ENCODE results near the gene UBE2G1. TPM values are rescaled to one million over a fixed set of nuclear protein-coding genes. Genes with fewer than 3 reads are reported as not detected.

UBE2G1 gene
- total RNA-seq, 1 donor from 2014 or later: 80.0 TPM

DNA sequence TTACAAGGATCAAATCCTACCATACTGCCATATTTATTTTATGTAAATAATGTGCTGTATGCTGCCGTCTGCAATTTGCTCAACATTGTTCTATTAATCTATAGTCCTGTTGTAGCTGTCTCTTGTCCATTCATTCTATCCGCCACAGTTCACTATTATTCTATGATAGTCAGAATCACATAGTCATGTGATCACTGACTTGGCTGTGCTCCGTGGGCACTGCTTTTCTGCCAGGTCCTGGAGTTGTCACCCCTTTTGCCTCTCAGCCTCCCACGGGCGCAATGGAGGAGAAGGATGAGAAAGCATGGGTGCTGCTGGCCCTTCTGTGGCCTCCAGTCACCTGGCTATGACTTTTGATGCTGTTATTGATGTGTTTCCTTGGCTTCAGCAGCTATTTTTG lies 65.4 kb downstream of the UBE2G1 start:
- peaks cover 3% of the 10 kb centered on the region for H3K36me3 Mint-ChIP-seq (ENCODE audit: low read depth)
- H3K4me3 Mint-ChIP-seq (ENCODE audit: unreplicated experiment): no peak overlapping the region
- no peak overlapping the region for H3K27ac Mint-ChIP-seq (ENCODE audit: unreplicated experiment)

DNA sequence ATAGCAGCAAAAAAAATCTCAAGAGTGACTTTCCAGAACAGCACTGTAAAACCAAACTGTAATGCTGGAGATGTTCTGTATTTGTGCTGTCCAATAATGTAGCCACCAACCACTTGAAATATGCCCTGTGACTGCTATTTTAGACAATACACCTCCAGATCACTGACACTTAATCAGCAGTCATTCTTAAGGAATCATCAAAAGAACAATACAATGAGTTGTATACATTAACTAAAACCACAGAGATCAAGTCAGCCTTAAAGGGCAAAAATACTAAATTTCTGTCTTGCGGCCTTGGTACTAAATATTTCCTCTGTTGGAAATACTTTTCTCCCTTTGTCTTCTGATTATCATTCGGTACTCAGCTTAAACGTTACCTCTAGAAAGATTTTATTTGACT lies 69.1 kb downstream of the UBE2G1 start:
- H3K27me3 Mint-ChIP-seq (ENCODE audit: low read depth): no peaks in the 10 kb centered on the region
- peak overlapping the region; percentile 2 for H3K27ac Mint-ChIP-seq (ENCODE audit: unreplicated experiment)
- TF ChIP-seq, protein P1, sequence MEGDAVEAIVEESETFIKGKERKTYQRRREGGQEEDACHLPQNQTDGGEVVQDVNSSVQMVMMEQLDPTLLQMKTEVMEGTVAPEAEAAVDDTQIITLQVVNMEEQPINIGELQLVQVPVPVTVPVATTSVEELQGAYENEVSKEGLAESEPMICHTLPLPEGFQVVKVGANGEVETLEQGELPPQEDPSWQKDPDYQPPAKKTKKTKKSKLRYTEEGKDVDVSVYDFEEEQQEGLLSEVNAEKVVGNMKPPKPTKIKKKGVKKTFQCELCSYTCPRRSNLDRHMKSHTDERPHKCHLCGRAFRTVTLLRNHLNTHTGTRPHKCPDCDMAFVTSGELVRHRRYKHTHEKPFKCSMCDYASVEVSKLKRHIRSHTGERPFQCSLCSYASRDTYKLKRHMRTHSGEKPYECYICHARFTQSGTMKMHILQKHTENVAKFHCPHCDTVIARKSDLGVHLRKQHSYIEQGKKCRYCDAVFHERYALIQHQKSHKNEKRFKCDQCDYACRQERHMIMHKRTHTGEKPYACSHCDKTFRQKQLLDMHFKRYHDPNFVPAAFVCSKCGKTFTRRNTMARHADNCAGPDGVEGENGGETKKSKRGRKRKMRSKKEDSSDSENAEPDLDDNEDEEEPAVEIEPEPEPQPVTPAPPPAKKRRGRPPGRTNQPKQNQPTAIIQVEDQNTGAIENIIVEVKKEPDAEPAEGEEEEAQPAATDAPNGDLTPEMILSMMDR (IDR thresholded peaks at IDR 0.05): no peak
- peaks cover 2% of the 10 kb centered on the region for H3K36me3 Mint-ChIP-seq (ENCODE audit: low read depth)
- DNase-seq (ENCODE audit: low spot score): no peak
- H3K4me1 Mint-ChIP-seq (ENCODE audit: low read depth): peaks cover 7% of the 10 kb centered on the region
- no peak overlapping the region for H3K4me3 Mint-ChIP-seq (ENCODE audit: unreplicated experiment)
- H3K9me3 Mint-ChIP-seq (ENCODE audit: low read depth): no peaks in the 10 kb centered on the region

More for the DNA sequence above, 65.4 kb downstream of the UBE2G1 start:
- Mint-ChIP-seq H3K9me3 (ENCODE audit: low read depth) (no peaks in the 10 kb centered on the region), H3K27me3 (ENCODE audit: low read depth) (no peaks in the 10 kb centered on the region), H3K4me1 (ENCODE audit: low read depth) (peaks cover 18% of the 10 kb centered on the region)
- DNase-seq (ENCODE audit: low spot score): no peak
- TF ChIP-seq, protein P1 (IDR thresholded peaks at IDR 0.05): no peak

DNA sequence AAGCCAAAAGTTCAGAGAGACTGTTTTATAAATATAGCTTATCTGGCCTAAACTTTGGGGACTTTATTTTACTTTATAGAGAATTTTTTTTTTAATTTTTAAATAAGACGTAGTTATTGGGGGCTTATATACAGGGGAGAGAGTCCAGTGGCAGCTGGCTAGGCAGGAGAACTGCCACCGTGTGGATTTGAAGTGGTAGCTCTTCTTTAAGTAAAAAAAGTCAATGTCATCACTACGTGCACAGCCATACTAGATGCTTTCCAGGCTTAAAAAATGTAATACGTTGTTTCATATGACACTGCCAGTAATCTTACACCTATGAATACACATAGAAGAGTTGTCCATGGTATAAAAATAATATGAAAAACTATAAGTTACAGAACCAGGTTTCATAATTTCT lies 70.8 kb downstream of the UBE2G1 start:
- Mint-ChIP-seq H3K4me1 (ENCODE audit: low read depth) (peaks cover 7% of the 10 kb centered on the region), H3K27me3 (ENCODE audit: low read depth) (no peaks in the 10 kb centered on the region), H3K9me3 (ENCODE audit: low read depth) (no peaks in the 10 kb centered on the region), H3K36me3 (ENCODE audit: low read depth) (no peaks in the 10 kb centered on the region), H3K27ac (ENCODE audit: unreplicated experiment) (no peak overlapping the region), H3K4me3 (ENCODE audit: unreplicated experiment) (no peak overlapping the region)
- no peak for DNase-seq (ENCODE audit: low spot score)
- TF ChIP-seq, protein P1 (IDR thresholded peaks at IDR 0.05): no peak

DNA sequence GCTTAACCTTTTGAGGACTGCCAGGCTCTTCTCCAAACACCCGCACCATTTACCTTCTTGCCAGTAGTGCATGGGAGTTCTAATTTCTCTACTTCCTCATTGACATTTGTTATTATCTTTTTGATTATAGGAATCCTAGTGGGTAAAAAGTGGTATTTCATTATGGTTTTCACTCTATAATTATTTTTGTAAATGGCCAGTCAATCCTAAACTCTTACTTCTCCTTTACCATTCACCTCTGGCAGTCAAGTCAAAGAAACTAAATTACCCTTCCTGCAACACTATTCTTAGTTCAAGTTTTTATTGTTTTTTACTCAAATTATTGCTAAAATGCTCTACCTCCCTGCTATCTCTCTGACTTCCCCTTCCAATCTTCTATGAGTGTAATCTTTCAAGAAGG lies 72.9 kb downstream of the UBE2G1 start:
- Mint-ChIP-seq H3K36me3 (ENCODE audit: low read depth) (peaks cover 3% of the 10 kb centered on the region), H3K9me3 (ENCODE audit: low read depth) (no peaks in the 10 kb centered on the region)

DNA sequence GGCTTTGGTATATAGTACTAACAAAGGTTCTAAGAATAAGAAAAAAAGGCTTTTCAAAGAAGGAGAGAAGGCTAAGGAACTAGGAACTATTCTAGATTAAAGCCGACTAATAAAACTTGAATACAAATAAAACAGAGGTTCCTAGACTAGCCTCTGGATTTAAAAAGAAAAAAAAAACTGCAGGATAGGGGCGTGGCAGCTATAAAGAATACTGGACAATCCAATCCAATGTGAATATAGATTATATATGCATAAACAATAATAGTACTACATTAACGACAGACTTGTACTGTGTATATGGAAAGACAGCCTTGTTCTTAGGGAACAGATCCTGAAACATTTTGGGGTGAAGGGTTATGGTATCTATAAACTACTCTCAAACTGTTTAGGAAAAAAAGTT lies 78.8 kb downstream of the UBE2G1 start:
- no peaks in the 10 kb centered on the region for H3K9me3 Mint-ChIP-seq (ENCODE audit: low read depth)
- H3K27me3 Mint-ChIP-seq (ENCODE audit: low read depth): no peaks in the 10 kb centered on the region
- TF ChIP-seq, protein P1 (IDR thresholded peaks at IDR 0.05): no peak
- no peak overlapping the region for H3K27ac Mint-ChIP-seq (ENCODE audit: unreplicated experiment)
- peaks cover 5% of the 10 kb centered on the region for H3K4me1 Mint-ChIP-seq (ENCODE audit: low read depth)
- H3K4me3 Mint-ChIP-seq (ENCODE audit: unreplicated experiment): no peak overlapping the region
- no peak for DNase-seq (ENCODE audit: low spot score)
- H3K36me3 Mint-ChIP-seq (ENCODE audit: low read depth): peaks cover 6% of the 10 kb centered on the region

More for the DNA sequence above, 72.9 kb downstream of the UBE2G1 start:
- DNase-seq (ENCODE audit: low spot score): no peak
- H3K4me3 Mint-ChIP-seq (ENCODE audit: unreplicated experiment): no peak overlapping the region
- no peaks in the 10 kb centered on the region for H3K27me3 Mint-ChIP-seq (ENCODE audit: low read depth)
- TF ChIP-seq, protein P1 (IDR thresholded peaks at IDR 0.05): no peak
- H3K27ac Mint-ChIP-seq (ENCODE audit: unreplicated experiment): no peak overlapping the region
- peaks cover 7% of the 10 kb centered on the region for H3K4me1 Mint-ChIP-seq (ENCODE audit: low read depth)

Measured in chondrocyte (in vitro differentiated cells).